Skeletal muscle satellite cell (primary cell): ENCODE measurements around the gene PLAC9.
"Not testable (repeated sequence)": the region's sequence is repeated elsewhere in the genome, so short reads cannot be mapped to it uniquely, and the experiment has no call there.

Experiments used
- H3K27me3 ChIP-seq: 2 replicates; pipeline ENCODE4 v1.7.0; 2013; ENCODE audit warnings: low read length; ENCODE audit not compliant: control insufficient read depth, insufficient read depth
- H3K36me3 ChIP-seq: 2 replicates; pipeline ENCODE4 v1.7.0; 2013; ENCODE audit warnings: mild to moderate bottlenecking, control low read depth, low read length; ENCODE audit not compliant: insufficient read depth
- H3K4me1 ChIP-seq: 2 replicates; pipeline ENCODE4 v1.7.0; 2013; ENCODE audit warnings: low read length; ENCODE audit not compliant: control insufficient read depth, insufficient read depth
- H3K4me2 ChIP-seq: 2 replicates; pipeline ENCODE4 v1.7.0; 2013; ENCODE audit warnings: mild to moderate bottlenecking, low read length
- H3K4me3 ChIP-seq: 2 replicates; pipeline ENCODE4 v1.7.0; 2013; ENCODE audit warnings: low read length
- H3K9ac ChIP-seq: 2 replicates; pipeline ENCODE4 v1.7.0; 2013; ENCODE audit warnings: mild to moderate bottlenecking, low read depth, low read length, moderate library complexity
- H3K9me3 ChIP-seq: replicated peaks from 2 replicates; pipeline ENCODE4 v1.7.0; 2013; ENCODE audit warnings: mild to moderate bottlenecking, control low read depth, low read length

The PLAC9 gene

GRCh38 chr10:80141696-80142460, 9.3 kb downstream of the PLAC9 start:
- H3K4me2 ChIP-seq: no peak overlapping the region
- H3K27me3 ChIP-seq: peaks cover 4% of the 10 kb centered on the region
- H3K4me3 ChIP-seq: no peak overlapping the region
- H3K9ac ChIP-seq: no peak overlapping the region
- H3K9me3 ChIP-seq: no peaks in the 10 kb centered on the region
- H3K36me3 ChIP-seq: no peaks in the 10 kb centered on the region
- peaks cover 12% of the 10 kb centered on the region for H3K4me1 ChIP-seq

GRCh38 chr10:80144067-80144695, 11.7 kb downstream of the PLAC9 start:
- Histone ChIP-seq H3K4me2 (peak overlapping the region; percentile 38), H3K27me3 (peaks cover 4% of the 10 kb centered on the region), H3K9ac (no peak overlapping the region), H3K4me3 (no peak overlapping the region), H3K9me3 (no peaks in the 10 kb centered on the region), H3K36me3 (peaks cover 4% of the 10 kb centered on the region), H3K4me1 (peaks cover 12% of the 10 kb centered on the region)

- H3K9ac ChIP-seq: no peak overlapping the region
- no peak overlapping the region for H3K4me3 ChIP-seq
- peaks cover 4% of the 10 kb centered on the region for H3K27me3 ChIP-seq
- no peak overlapping the region for H3K4me2 ChIP-seq
- no peaks in the 10 kb centered on the region for H3K9me3 ChIP-seq
- H3K36me3 ChIP-seq: peaks cover 6% of the 10 kb centered on the region
- H3K4me1 ChIP-seq: peaks cover 12% of the 10 kb centered on the region
Observed at GRCh38 chr10:80144696-80145131, 12.2 kb downstream of the PLAC9 start.

GRCh38 chr10:80145406-80146308, 13.1 kb downstream of the PLAC9 start:
- Histone ChIP-seq H3K36me3 (peaks cover 11% of the 10 kb centered on the region), H3K4me1 (peaks cover 12% of the 10 kb centered on the region)
- H3K4me3 ChIP-seq, H3K9ac ChIP-seq, H3K9me3 ChIP-seq, H3K4me2 ChIP-seq, H3K27me3 ChIP-seq: not testable (repeated sequence)

GRCh38 chr10:80146918-80147317, 14.4 kb downstream of the PLAC9 start:
- no peak overlapping the region for H3K4me3 ChIP-seq
- no peak overlapping the region for H3K9ac ChIP-seq
- H3K4me1 ChIP-seq: peaks cover 12% of the 10 kb centered on the region
- peaks cover 20% of the 10 kb centered on the region for H3K36me3 ChIP-seq
- peaks cover 2% of the 10 kb centered on the region for H3K27me3 ChIP-seq
- no peak overlapping the region for H3K4me2 ChIP-seq
- H3K9me3 ChIP-seq: no peaks in the 10 kb centered on the region

- Histone ChIP-seq H3K4me2 (no peak overlapping the region), H3K4me1 (peaks cover 12% of the 10 kb centered on the region), H3K27me3 (no peaks in the 10 kb centered on the region), H3K4me3 (no peak overlapping the region), H3K9ac (no peak overlapping the region), H3K9me3 (no peaks in the 10 kb centered on the region), H3K36me3 (peaks cover 33% of the 10 kb centered on the region)
Observed at GRCh38 chr10:80148166-80148805, 15.8 kb downstream of the PLAC9 start.

- Histone ChIP-seq H3K4me3 (no peak overlapping the region), H3K4me2 (no peak overlapping the region), H3K9me3 (no peaks in the 10 kb centered on the region), H3K4me1 (peaks cover 12% of the 10 kb centered on the region), H3K27me3 (no peaks in the 10 kb centered on the region), H3K9ac (no peak overlapping the region), H3K36me3 (peaks cover 39% of the 10 kb centered on the region)
Observed at GRCh38 chr10:80149123-80149522, 16.6 kb downstream of the PLAC9 start.

GRCh38 chr10:80150172-80150571, 17.6 kb downstream of the PLAC9 start:
- Histone ChIP-seq H3K4me1 (peaks cover 19% of the 10 kb centered on the region), H3K4me2 (no peak overlapping the region), H3K4me3 (no peak overlapping the region), H3K36me3 (peaks cover 45% of the 10 kb centered on the region), H3K9me3 (no peaks in the 10 kb centered on the region), H3K27me3 (no peaks in the 10 kb centered on the region), H3K9ac (no peak overlapping the region)

GRCh38 chr10:80152820-80153219, 20.3 kb downstream of the PLAC9 start:
- Histone ChIP-seq H3K9me3 (no peaks in the 10 kb centered on the region), H3K4me2 (no peak overlapping the region), H3K9ac (no peak overlapping the region), H3K4me1 (peaks cover 25% of the 10 kb centered on the region), H3K36me3 (peaks cover 65% of the 10 kb centered on the region), H3K4me3 (no peak overlapping the region), H3K27me3 (no peaks in the 10 kb centered on the region)

- peaks cover 69% of the 10 kb centered on the region for H3K36me3 ChIP-seq
- no peaks in the 10 kb centered on the region for H3K27me3 ChIP-seq
- no peak overlapping the region for H3K4me3 ChIP-seq
- peaks cover 31% of the 10 kb centered on the region for H3K4me1 ChIP-seq
- no peak overlapping the region for H3K9ac ChIP-seq
- no peaks in the 10 kb centered on the region for H3K9me3 ChIP-seq
- no peak overlapping the region for H3K4me2 ChIP-seq
Observed at GRCh38 chr10:80153460-80153859, 20.9 kb downstream of the PLAC9 start.

GRCh38 chr10:80154626-80154977, 22.1 kb downstream of the PLAC9 start:
- H3K9ac ChIP-seq: peak overlapping the region; percentile 58
- peaks cover 43% of the 10 kb centered on the region for H3K4me1 ChIP-seq
- H3K27me3 ChIP-seq: no peaks in the 10 kb centered on the region
- H3K4me3 ChIP-seq: peak overlapping the region; percentile 31
- peaks cover 63% of the 10 kb centered on the region for H3K36me3 ChIP-seq
- H3K9me3 ChIP-seq: no peaks in the 10 kb centered on the region
- peak overlapping the region; percentile 61 for H3K4me2 ChIP-seq
